Kasumi-1 (cell line): ENCODE results near the gene STAB2.

Experiments
- DNase-seq, 2 experiments: peaks; one replicate each; lab custom pipeline; 2025; lab: John Stamatoyannopoulos, UW

The STAB2 gene

DNA sequence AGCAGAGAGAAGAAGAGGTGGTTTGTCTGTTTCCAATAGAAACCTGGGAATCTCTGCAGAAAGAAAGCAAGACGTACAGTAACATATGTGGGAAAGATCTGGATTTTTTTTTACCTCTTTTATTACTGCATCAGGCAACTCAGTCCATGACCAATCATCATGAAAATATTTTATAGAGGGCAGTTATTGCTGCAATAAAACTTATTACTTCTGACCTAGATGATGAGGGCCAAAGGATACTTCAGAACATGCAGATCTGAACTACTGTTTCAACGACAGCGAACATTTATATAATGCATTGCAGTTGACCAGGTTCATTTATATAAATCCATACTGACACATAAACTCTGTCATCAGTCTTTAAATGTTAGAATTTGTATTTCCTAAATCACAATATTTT, 67.7 kb downstream of the STAB2 start:
- no peak for DNase-seq

DNA sequence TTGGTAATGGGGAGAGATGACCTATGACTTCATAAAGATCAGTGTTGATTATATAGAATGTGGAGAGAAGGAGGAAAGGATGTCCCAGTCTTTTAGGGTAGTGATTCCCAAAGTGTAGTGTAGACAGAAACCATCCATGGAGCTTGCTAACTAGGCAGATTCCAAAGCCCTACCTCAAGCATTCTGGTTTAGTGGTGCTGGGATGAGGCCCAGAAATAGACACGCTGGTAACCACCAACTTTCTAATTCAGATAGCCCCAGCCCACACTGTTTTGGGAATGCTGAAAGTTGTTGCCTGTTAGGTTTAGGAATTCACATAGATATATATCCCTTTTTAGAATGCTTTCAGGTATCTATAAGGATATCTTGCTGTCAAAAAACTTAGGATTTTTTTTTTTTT, 69.2 kb downstream of the STAB2 start:
- no peak for DNase-seq

DNA sequence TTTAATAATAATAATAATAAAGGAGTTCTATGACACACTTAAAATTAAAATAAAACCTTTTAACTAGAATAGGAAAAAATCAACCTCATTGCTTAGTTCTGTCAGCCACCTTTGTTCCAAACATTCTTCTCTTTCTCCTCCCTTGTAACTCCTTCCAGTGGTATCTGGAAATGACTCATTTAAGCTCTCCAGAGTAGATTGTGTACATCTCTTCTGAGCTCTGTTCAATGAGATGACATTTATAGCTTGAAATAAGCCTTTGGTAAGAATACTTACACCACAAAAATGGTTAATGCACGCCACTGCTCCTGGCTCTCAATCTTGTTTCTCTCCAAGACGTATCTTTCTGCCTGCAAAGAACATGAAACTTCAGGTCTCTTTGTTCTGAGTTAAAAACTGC, 70.3 kb downstream of the STAB2 start:
- no peak for DNase-seq

DNA sequence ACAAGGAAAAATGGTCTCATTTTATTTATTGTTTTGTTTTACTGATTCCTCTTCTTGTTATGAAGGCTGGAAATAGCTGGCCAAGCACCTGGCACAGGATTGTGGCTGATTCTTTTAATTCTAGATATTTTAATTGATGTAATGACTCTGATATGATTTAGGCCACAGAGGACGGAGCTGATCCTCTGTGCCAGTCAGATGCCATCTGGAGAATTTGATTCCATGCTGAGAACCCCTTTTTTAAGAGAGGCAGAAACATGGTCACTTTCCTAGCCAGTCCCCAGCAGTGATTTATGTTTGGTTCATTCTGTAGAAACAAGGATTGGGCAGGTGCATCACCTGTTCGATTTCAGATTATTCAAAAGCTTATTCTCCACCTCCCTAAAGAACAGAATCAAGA, 77.6 kb downstream of the STAB2 start:
- DNase-seq: no peak

DNA sequence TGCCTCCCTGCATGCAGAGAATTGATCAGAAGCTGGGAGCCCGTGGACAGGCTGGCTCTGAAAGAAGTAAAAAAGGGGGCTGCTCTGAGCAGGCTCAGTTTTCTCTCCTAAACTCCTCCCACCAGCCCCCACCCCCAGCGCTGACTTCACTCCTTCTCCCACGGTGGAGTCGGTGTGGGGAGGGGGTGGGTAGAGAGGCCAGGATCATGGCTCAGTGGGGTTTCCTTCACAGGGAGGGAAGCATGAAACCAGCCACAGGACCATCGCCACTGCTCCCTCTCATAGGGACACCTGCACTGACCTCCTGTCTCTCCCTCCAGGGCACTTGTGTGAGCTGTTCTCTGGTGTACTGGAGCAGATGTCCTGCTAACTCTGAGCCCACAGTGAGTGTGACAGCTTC, 78.9 kb downstream of the STAB2 start:
- DNase-seq: no peak

DNA sequence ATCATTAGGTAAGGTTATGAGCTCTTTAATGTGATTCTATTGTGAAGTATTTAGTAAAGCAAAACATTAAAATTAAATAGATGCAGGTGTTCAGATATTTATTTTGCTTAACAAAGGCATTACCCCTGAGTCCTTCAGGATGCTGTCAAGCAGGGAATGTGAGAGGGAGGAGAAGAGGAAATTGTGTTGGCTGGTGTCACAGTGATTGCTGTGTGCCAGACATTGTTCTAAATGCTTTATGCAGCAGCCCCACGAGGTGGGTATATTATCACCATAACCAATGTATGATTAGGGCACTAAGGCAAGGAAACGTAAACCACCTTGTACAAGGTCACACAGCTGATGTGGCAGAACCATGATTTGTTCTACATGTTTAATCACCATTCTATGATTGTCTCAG, 80.1 kb downstream of the STAB2 start:
- no peak for DNase-seq

DNA sequence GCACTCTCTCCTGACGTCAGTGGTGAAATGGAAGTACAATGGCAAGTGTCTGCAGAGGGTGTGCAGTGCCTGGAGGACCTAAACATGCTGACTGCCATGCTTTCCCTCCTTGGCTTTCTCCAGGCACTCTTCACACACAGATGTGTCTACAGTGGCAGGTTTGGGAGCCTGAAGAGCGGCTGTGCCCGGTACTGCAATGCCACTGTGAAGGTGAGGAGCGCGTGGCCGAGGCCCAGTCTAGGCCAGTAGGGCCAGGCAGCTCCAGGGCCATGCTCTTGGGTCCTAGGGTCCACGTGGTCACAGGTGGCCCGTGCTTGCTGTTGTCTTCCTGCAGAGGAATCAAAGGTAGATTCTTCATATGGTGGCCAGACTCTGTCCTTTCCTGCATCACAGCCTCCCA, 81.4 kb downstream of the STAB2 start:
- no peak for DNase-seq

DNA sequence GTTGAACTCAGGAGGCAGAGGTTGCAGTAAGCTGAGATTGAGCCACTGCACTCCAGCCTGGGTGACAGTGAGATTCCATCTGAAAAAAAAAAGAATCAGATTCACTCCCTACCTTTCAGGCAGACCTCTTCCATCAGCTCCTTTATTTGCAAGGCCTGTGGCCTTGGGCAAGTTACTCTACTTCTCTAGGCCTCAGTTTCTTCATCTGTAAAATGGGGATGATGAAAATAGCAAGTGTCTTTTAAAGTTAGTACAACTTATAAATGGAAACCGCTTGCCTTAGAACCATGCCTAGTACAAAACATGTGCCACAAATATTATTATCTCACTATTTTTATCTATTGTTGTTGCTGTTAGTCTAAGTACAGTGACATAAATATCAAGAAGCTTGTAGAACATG, 84.3 kb downstream of the STAB2 start:
- no peak for DNase-seq

DNA sequence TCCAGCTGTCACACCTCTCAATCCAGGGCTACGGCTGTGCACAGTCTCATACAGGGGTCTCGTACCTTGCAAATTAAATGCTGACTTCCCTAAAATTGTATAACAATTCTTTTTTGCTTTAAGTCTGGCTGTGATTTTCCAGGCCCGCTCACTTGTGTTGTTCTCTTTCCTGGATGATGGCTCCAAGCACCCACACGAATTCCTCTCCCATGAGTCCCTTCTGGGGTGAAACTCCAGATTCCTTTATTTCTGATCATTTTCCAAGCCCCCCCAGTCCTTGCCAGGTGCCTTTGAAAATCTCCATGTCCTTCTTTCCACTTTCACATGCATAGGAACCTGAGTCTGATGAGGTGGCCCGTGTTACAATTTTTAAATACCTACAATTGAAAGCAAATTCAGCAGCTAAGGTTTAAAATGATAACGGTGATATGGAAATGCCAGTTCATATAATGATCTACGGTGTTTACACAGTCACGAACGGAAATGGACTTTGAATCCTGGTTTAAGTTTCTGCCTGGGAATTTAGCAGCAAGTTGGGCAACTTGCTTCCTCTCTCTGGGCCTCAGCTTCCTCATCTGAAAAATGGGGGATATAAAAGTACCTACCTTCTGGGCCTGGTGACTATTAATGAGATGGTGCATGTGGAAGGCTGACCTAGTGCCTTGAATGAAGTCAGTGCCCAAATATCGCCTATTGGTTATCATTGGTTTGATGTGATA, 85.5 kb downstream of the STAB2 start:
- no peak for DNase-seq

DNA sequence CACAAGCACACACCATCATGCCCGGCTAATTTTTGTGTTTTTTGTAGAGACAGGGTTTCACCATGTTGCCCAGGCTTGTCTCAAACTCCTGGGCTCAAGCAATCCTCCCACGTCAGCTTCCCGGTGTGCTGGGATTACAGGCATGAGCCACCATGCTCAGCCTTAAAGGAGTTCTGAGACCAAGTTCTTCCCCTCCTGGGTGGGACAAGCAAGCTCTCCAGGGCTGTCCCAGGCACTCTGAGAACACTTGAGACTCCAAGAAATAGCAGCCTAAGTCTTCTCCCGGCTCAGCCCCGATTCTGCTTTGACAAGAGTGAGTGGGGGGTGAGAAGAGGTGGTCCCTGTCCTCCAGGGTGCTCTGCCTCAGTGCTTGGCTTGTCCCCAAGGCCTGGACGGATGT, 86.4 kb downstream of the STAB2 start:
- no peak for DNase-seq

DNA sequence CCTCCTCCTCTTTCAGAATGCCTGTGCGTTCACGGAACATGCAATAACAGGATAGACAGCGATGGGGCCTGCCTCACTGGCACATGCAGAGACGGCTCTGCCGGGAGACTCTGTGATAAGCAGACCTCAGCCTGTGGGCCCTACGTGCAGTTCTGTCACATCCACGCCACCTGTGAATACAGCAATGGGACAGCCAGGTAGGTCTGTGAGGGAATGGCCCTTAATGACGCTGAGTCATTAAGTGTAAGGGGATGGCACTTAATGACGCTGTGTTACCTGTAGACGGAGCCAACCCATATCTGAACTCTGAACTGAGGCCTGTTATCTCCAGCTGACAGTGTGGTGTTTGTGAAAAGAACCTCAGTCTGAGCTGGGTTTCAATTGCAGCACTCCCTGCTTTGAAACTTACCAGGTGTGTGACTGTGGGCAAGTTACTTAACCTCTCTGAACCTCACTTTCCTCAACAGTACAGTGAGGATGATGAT, 86.9 kb downstream of the STAB2 start:
- DNase-seq: no peak

DNA sequence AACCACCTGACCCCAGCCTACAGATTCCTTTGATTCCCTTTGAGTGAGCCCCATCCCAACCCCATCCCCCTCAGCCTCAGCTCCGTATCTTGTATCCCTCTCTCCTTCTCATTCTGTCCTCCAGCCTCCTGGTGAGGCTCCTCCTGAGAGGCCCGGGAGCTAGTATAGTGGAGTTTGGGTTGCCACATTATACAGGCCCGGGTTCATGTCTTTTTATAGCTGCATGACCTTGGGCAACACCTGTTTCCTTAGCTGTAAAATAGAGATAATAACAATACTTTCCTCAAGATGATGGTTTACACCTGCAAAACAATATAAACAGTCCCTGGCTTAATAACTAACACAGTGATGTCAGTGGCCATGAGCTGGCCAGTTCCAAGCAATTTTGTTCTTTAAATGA, 89.8 kb downstream of the STAB2 start:
- no peak for DNase-seq

DNA sequence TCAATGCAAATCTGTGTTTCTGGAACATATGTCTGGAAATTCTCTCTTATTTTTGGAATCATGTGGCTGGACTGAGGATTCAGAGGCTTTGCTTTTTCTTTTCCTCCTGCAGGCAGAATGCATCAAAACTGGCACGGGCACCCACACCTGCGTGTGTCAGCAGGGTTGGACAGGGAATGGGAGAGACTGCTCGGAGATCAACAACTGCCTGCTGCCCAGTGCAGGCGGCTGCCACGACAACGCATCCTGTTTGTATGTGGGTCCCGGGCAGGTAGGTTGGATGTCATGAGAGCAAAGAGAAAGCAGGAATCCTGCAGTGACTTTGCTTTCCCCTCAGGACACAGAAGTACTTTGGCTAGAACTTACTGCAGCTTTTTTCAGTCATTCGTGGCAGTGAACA, 90.3 kb downstream of the STAB2 start:
- DNase-seq: no peak

DNA sequence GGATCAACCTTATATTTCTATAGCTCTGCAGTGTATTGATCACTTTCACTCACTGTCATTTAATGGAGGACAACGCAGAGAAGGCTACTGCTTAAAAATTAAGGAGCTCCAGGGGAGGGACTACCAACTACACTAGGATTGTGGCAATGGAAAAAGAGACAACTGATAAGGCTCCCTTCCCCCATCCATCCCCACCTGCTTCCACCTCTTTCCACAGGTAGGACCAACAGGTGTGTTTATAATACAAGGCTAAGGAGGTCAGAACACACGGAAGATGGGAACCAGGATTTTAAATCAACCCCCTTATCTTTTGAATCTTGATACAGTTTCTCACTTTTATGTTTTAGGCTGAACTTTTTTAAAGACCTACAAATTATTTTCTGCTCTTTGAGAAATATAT, 90.8 kb downstream of the STAB2 start:
- DNase-seq: no peak

DNA sequence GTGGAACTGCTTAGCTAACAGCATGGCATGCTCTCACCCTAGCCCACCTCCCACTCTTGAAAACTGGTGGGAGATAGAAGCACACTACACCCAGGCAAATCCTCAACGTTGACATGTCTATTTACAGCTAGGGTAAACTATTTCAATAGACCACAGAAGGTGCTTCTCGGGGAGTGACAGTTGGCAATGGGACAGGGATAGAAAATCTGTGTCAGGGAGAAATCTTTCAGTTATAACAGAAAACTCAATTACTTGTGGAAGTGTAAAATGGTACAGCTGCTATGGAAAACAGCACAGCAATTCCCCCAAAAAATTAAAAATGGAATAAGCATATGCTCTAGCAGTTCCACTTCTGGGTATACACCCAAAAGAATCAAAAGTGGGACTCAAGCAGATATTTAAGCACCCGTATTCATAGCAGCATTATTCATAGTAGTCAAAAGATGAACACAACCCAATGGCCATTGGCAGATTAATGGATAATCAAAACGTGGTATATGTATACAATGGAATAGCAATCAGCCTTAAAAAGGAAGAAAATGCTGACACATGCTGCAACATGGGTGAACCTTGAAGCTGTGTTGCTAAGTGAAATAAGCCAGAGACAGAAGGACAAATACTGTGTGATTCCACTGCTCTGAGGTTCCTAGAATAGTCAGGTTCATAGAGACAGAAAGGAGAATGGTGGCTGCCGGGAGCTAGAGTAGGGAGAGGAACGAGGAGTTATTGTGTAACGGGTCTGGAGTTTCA, 92.5 kb downstream of the STAB2 start:
- no peak for DNase-seq

DNA sequence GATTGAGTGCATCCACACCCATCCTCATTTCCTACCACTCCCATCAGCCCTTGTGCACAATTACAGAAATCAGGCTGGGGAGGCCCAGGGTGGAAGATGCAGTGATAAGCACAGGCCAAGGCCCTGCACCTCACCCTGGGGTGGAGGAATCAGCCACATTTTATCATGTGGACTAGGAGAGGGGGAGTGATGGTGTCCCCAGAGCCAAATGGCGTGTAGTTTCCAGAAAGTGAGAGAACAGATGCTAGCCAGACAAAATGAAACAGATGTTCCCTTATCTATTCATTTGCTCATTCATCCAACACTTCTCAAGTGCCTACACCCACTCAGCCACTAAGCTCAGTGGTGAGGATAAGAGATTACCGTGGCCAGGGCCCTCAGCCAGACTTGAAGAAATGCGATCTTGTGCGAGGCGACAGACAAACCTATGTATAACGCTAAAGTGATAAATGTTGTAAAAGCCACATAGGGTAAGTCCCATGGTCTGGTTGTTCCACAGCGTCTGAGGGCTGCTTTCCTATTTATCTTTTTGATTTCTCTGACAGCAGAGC, 93.6 kb downstream of the STAB2 start:
- DNase-seq: no peak

DNA sequence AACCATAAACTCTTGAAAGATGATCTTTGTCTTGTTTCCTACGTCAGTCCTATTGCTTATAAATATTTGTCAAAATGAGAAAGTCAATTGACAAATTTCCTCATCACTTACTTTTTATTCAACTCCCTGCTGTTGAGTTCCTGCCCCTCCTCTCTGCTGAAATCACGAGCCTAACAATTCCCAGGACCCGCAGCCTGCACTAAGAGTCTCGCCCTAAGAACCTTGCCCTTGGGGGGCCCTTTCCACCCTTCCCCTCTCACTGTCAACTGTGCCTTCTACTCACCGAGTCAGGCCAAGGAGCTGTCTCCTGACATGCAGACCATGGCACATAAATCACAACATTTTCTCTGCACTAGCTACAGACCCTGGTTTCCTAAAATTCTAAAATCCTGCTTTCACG, 99.0 kb downstream of the STAB2 start:
- no peak for DNase-seq

DNA sequence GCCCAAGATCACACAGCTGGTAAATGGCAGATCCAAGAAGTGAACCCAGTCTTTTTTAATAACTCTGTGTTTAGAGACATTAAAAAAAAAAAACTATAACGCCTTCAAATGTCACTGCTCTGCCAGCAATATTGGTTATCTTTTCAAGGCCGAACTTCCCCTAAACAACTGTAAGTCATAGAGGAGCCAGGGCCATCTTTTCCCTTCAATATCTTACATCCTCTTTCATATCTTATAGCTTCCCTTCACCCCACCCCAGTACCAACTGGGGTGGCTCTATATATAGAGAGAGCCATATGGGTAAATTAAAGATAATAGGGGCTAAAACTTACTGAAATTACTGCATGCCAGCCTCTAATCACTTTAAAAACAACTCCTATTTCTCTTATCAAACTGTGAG, 100.2 kb downstream of the STAB2 start:
- no peak for DNase-seq

DNA sequence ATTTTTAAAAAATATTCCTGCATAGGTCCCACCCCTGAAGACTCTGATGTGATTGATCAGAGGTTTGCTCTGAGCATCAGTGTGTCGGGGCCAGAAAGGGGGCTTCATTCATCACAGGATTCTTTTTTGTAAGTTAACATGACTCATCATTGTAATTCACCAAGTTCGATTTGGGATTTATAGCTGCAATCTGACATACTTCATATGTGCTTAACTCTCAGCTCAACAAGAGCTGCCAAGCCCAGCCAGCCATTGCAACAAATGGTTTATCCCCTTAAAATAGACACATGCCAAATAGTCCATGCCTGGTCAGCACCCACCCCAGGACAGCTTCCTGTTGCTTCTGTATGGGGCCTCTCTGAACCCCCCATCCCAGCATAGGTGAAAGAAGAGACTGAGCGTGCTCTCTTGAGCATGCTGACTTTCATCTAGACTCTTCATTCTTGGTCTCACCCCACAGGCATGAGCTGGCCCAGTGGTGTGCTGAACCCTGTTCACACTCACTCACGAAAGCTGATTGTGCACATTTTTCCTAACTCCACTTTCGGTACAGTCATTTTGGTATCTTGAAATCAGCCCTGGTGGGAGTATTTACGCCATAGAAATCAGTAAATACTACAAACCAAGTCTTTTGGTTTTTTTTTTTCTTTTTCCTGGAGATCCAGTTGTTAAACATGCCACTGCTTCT, 101.4 kb downstream of the STAB2 start:
- no peak for DNase-seq

DNA sequence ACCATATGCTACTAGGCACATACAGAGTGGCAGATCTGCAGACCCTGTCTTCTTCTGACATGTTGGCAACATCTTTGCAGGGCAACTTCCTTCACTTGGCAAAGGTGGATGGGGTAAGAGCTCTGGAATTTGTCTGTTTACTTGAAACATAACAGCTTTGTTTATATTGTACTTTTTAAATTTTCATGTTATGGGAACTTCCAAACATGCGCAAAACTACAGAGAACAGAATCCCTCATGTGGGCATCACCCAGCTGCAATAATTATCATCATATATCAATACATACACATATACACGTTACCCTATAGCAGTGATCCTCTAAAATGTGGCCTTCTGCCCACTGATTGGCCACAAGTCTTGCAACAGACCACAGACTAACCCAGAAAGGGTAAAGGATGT, 103.4 kb downstream of the STAB2 start:
- DNase-seq: no peak

DNA sequence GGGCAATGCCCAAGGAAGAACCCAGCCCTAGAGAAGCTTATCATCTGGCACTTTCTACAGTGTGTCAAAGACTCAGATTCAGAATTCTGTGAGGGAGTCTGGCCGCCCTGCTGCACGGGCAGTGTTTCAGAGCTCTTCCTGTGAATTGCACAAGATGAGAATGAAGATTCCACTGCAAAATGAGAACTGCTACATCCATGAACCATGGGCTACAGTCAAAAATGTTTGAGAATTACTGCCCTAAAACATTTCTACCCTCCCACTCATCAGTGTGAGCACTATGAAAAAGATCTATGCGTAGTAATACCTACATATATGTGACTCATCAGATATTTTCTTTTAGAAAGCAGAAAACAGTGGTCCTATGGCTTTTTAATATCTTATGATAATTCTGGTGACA, 104.0 kb downstream of the STAB2 start:
- DNase-seq: no peak

DNA sequence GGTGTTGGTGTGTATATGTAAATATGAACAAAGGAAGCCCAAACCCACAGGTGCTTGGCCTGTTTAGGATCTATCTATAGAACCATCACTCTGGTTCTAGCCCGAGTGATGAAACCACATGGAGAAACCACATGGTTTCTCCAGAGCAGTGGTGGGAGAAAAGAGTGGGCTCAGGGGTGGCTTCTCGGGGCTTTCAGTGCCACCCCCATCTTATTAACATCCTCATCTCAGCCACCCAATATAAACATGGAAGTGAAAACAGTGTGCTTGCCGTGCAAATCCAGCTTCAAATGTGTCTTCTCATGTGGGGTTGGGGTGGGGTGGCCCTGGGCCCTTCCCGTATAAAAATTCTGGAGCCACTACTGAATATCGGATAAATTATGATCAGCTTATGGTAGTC, 109.0 kb downstream of the STAB2 start:
- no peak for DNase-seq
